WTC11 (cell line): Measurements from ENCODE around the gene PPP1R27. TPM values are rescaled to one million over a fixed set of nuclear protein-coding genes. Genes with fewer than 3 reads are reported as not detected.

Experiments
- CREB1 ChIP-seq: sonication (generic); formaldehyde crosslinking; IDR thresholded peaks from 2 replicates; pipeline ENCODE4 v1.8.0; 2023; ENCODE audit warnings: mild to moderate bottlenecking, missing genetic modification reagents
- CREM ChIP-seq: sonication (generic); formaldehyde crosslinking; IDR thresholded peaks from 2 replicates; pipeline ENCODE4 v1.8.1; 2022; ENCODE audit warnings: mild to moderate bottlenecking, missing genetic modification reagents, moderate library complexity
- EMX1 ChIP-seq: fragments of 250-450 bp; sonication (Bioruptor Pico); IDR thresholded peaks from 2 replicates; pipeline ENCODE4 v1.8.0; 2021; ENCODE audit warnings: mild to moderate bottlenecking
- FOXP1 ChIP-seq: sonication (generic); formaldehyde crosslinking; IDR thresholded peaks from 2 replicates; pipeline ENCODE4 v1.8.0; 2022; ENCODE audit warnings: missing genetic modification reagents, mild to moderate bottlenecking, moderate library complexity, borderline replicate concordance
- GABPB1 ChIP-seq: sonication (generic); formaldehyde crosslinking; IDR thresholded peaks from 2 replicates; pipeline ENCODE4 v1.8.1; 2023; ENCODE audit warnings: mild to moderate bottlenecking, missing genetic modification reagents
- GTF2I ChIP-seq: fragments of 250-450 bp; sonication (Bioruptor Pico); conservative IDR thresholded peaks from 2 replicates; pipeline ENCODE4 v1.4.0; 2021; ENCODE audit warnings: mild to moderate bottlenecking
- HMGA2 ChIP-seq: fragments of 250-450 bp; sonication (Bioruptor Pico); IDR thresholded peaks from 2 replicates; pipeline ENCODE4 v1.4.0; 2021; ENCODE audit warnings: mild to moderate bottlenecking, moderate library complexity
- IRF2 ChIP-seq: sonication (generic); formaldehyde crosslinking; IDR thresholded peaks from 2 replicates; pipeline ENCODE4 v1.8.0; 2022; ENCODE audit warnings: low read depth, missing genetic modification reagents, borderline replicate concordance
- KAT7 ChIP-seq: sonication (generic); formaldehyde crosslinking; IDR thresholded peaks from 2 replicates; pipeline ENCODE4 v1.8.1; 2023; ENCODE audit warnings: missing genetic modification reagents, mild to moderate bottlenecking, borderline replicate concordance
- MXD4 ChIP-seq: fragments of 250-450 bp; sonication (Bioruptor Pico); IDR thresholded peaks from 2 replicates; pipeline ENCODE4 v1.8.0; 2021; ENCODE audit warnings: mild to moderate bottlenecking, moderate library complexity, borderline replicate concordance
- NFE2L1 ChIP-seq: sonication (generic); formaldehyde crosslinking; IDR thresholded peaks from 2 replicates; pipeline ENCODE4 v1.8.1; 2023; ENCODE audit warnings: missing genetic modification reagents
- NFYB ChIP-seq: sonication (generic); formaldehyde crosslinking; conservative IDR thresholded peaks from 2 replicates; pipeline ENCODE4 v1.8.0; 2022; ENCODE audit warnings: low read depth, missing genetic modification reagents
- NR1H2 ChIP-seq: sonication (generic); formaldehyde crosslinking; IDR thresholded peaks from 2 replicates; pipeline ENCODE4 v1.9.0; 2021; ENCODE audit warnings: mild to moderate bottlenecking, moderate library complexity, missing genetic modification reagents
- OVOL2 ChIP-seq: fragments of 250-450 bp; sonication (Bioruptor Pico); IDR thresholded peaks from 2 replicates; pipeline ENCODE4 v1.9.0; 2021; ENCODE audit warnings: mild to moderate bottlenecking, borderline replicate concordance
- PRRX2 ChIP-seq: fragments of 250-450 bp; sonication (Bioruptor Pico); IDR thresholded peaks from 2 replicates; pipeline ENCODE4 v1.8.0; 2021; ENCODE audit warnings: mild to moderate bottlenecking
- RORB ChIP-seq: fragments of 250-450 bp; sonication (Bioruptor Pico); IDR thresholded peaks from 2 replicates; pipeline ENCODE4 v1.9.0; 2021; ENCODE audit warnings: mild to moderate bottlenecking
- SMAD4 ChIP-seq: sonication (generic); formaldehyde crosslinking; IDR thresholded peaks from 2 replicates; pipeline ENCODE4 v1.8.0; 2022; ENCODE audit warnings: mild to moderate bottlenecking, missing genetic modification reagents
- TCF7 ChIP-seq: sonication (generic); formaldehyde crosslinking; IDR thresholded peaks from 2 replicates; pipeline ENCODE4 v1.8.0; 2022; ENCODE audit warnings: mild to moderate bottlenecking, low read depth, missing genetic modification reagents, moderate library complexity
- ZNF121 ChIP-seq: sonication (generic); formaldehyde crosslinking; IDR thresholded peaks from 2 replicates; pipeline ENCODE4 v1.8.0; 2023; ENCODE audit warnings: missing genetic modification reagents
- ZNF138 ChIP-seq: sonication (generic); formaldehyde crosslinking; conservative IDR thresholded peaks from 2 replicates; pipeline ENCODE4 v1.8.1; 2022; ENCODE audit warnings: mild to moderate bottlenecking, moderate library complexity, missing genetic modification reagents
- ZNF219 ChIP-seq: sonication (generic); formaldehyde crosslinking; IDR thresholded peaks from 2 replicates; pipeline ENCODE4 v1.8.0; 2023; ENCODE audit warnings: missing genetic modification reagents, mild to moderate bottlenecking, borderline replicate concordance
- ZNF263 ChIP-seq: sonication (generic); formaldehyde crosslinking; IDR thresholded peaks from 2 replicates; pipeline ENCODE4 v1.8.1; 2022; ENCODE audit warnings: low read depth, mild to moderate bottlenecking, moderate library complexity, missing genetic modification reagents
- ZNF317 ChIP-seq: sonication (generic); formaldehyde crosslinking; IDR thresholded peaks from 2 replicates; pipeline ENCODE4 v1.8.1; 2023; ENCODE audit warnings: low read depth, mild to moderate bottlenecking, moderate library complexity, missing genetic modification reagents, borderline replicate concordance
- ZNF396 ChIP-seq: fragments of 250-450 bp; sonication (Bioruptor Pico); IDR thresholded peaks from 2 replicates; pipeline ENCODE4 v1.8.0; 2021; ENCODE audit warnings: mild to moderate bottlenecking, moderate library complexity, borderline replicate concordance
- total RNA-seq: library from RNA; stranded (reverse); gene quantifications from 3 replicates; pipeline ENCODE4 v1.2.3, GENCODE V29; 2021
- TF ChIP-seq, protein P1 (sequence below): sonication (generic); formaldehyde crosslinking; IDR thresholded peaks from 2 replicates; pipeline ENCODE4 v1.8.0; 2022; ENCODE audit warnings: mild to moderate bottlenecking, missing genetic modification reagents
- TF ChIP-seq, protein P2 (sequence below): fragments of 250-450 bp; sonication (Bioruptor Pico); IDR thresholded peaks from 2 replicates; pipeline ENCODE4 v1.9.0; 2021; ENCODE audit warnings: mild to moderate bottlenecking
- TF ChIP-seq, protein P3 (sequence below): sonication (generic); formaldehyde crosslinking; IDR thresholded peaks from 2 replicates; pipeline ENCODE4 v1.8.0; 2023; ENCODE audit warnings: missing genetic modification reagents
- TF ChIP-seq, protein P4 (sequence below): sonication (generic); formaldehyde crosslinking; IDR thresholded peaks from 2 replicates; pipeline ENCODE4 v1.8.0; 2022; ENCODE audit warnings: mild to moderate bottlenecking, missing genetic modification reagents
- TF ChIP-seq, protein P5 (sequence below): sonication (generic); formaldehyde crosslinking; IDR thresholded peaks from 2 replicates; pipeline ENCODE4 v1.8.1; 2022; ENCODE audit warnings: low read depth, missing genetic modification reagents, borderline replicate concordance
- TF ChIP-seq, protein P6 (sequence below): fragments of 200-600 bp; IDR thresholded peaks from 2 replicates; pipeline ENCODE4 v1.8.0; 2022; ENCODE audit warnings: antibody characterized with exemption

Gene PPP1R27
- total RNA-seq, 1 experiment from 2014 or later, result not detected

DNA sequence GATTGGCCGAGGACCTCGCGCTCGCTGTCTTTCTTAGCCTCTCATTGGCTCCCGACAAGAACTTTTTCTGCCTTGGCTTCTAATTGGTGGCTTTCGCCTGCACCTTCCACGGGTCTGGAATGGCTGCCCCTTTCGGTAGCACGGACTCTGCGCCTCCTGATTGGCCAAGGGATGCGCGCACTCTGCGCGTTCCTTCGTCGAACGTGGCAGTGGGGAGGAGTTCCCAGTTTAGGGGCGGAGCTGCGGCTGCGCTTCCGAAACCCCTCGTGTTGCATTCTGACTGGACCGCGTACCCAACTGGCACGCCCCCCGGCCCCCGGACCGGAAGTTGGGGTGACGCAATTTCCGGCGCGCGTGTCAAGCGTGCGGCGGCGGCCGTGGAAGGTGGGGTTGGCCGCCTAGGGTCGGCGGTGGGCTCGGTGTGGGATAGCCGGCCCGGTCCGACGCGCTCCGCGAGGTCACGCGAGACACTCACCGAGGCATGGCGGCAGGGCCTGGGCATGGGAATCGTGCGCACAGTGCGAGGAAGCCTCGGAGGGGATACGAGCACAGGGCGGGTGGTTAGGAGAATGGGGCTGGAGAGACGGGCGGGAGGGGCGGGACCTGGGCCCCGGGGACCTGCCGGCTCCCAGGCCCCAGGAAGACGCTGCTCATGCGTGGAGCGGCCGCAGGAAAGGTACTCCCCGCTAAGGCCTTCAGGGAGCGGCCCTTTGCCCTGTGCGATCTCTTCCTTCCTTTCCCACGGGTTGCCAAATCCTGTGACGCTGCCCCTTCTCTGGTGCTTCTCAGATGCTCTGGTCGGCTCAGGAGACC lies 26.1 kb upstream of the PPP1R27 start (continued):
- peak; percentile 99 for TF ChIP-seq NFYB (CRISPR knock-in tag)
- TF ChIP-seq, protein P1, sequence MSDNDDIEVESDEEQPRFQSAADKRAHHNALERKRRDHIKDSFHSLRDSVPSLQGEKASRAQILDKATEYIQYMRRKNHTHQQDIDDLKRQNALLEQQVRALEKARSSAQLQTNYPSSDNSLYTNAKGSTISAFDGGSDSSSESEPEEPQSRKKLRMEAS, result peak; percentile 93
- peak; percentile 92 for TF ChIP-seq CREM
- no peak for TF ChIP-seq ZNF121
- TF ChIP-seq, protein P2, sequence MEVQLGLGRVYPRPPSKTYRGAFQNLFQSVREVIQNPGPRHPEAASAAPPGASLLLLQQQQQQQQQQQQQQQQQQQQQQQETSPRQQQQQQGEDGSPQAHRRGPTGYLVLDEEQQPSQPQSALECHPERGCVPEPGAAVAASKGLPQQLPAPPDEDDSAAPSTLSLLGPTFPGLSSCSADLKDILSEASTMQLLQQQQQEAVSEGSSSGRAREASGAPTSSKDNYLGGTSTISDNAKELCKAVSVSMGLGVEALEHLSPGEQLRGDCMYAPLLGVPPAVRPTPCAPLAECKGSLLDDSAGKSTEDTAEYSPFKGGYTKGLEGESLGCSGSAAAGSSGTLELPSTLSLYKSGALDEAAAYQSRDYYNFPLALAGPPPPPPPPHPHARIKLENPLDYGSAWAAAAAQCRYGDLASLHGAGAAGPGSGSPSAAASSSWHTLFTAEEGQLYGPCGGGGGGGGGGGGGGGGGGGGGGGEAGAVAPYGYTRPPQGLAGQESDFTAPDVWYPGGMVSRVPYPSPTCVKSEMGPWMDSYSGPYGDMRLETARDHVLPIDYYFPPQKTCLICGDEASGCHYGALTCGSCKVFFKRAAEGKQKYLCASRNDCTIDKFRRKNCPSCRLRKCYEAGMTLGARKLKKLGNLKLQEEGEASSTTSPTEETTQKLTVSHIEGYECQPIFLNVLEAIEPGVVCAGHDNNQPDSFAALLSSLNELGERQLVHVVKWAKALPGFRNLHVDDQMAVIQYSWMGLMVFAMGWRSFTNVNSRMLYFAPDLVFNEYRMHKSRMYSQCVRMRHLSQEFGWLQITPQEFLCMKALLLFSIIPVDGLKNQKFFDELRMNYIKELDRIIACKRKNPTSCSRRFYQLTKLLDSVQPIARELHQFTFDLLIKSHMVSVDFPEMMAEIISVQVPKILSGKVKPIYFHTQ (CRISPR knock-in tag), result no peak
- TF ChIP-seq, protein P3, sequence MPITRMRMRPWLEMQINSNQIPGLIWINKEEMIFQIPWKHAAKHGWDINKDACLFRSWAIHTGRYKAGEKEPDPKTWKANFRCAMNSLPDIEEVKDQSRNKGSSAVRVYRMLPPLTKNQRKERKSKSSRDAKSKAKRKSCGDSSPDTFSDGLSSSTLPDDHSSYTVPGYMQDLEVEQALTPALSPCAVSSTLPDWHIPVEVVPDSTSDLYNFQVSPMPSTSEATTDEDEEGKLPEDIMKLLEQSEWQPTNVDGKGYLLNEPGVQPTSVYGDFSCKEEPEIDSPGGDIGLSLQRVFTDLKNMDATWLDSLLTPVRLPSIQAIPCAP, result no peak
- no peak for TF ChIP-seq RORB (CRISPR knock-in tag)
- no peak for TF ChIP-seq CREB1 (CRISPR knock-in tag)
- no peak for TF ChIP-seq ZNF317 (CRISPR knock-in tag)
- peak; percentile 97; the same call in 1 of the 2 replicates for TF ChIP-seq ZNF396 (CRISPR knock-in tag)
- no peak for TF ChIP-seq ZNF219 (CRISPR knock-in tag)
- peak; percentile 85 for TF ChIP-seq FOXP1 (CRISPR knock-in tag)
- TF ChIP-seq TCF7 (CRISPR knock-in tag), result peak; percentile 65; the same call in 1 of the 2 replicates
- TF ChIP-seq SMAD4, result no peak
- TF ChIP-seq GTF2I (CRISPR knock-in tag), result no peak
- peak; percentile 100 for TF ChIP-seq MXD4 (CRISPR knock-in tag)
- TF ChIP-seq ZNF138 (CRISPR knock-in tag), result no peak
- TF ChIP-seq KAT7 (CRISPR knock-in tag), result 0 out of 2 replicates have a peak, but pooled peaks have one; percentile 15
- peak; percentile 99 for TF ChIP-seq GABPB1 (CRISPR knock-in tag)
- TF ChIP-seq, protein P4, sequence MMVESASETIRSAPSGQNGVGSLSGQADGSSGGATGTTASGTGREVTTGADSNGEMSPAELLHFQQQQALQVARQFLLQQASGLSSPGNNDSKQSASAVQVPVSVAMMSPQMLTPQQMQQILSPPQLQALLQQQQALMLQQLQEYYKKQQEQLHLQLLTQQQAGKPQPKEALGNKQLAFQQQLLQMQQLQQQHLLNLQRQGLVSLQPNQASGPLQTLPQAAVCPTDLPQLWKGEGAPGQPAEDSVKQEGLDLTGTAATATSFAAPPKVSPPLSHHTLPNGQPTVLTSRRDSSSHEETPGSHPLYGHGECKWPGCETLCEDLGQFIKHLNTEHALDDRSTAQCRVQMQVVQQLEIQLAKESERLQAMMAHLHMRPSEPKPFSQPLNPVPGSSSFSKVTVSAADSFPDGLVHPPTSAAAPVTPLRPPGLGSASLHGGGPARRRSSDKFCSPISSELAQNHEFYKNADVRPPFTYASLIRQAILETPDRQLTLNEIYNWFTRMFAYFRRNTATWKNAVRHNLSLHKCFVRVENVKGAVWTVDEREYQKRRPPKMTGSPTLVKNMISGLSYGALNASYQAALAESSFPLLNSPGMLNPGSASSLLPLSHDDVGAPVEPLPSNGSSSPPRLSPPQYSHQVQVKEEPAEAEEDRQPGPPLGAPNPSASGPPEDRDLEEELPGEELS (CRISPR knock-in tag), result peak; percentile 28
- TF ChIP-seq ZNF263 (CRISPR knock-in tag), result 0 out of 2 replicates have a peak, but pooled peaks have one; percentile 84
- TF ChIP-seq OVOL2, result no peak
- peak; percentile 96 for TF ChIP-seq EMX1 (CRISPR knock-in tag)
- TF ChIP-seq NFE2L1, result 0 out of 2 replicates have a peak, but pooled peaks have one; percentile 50
- TF ChIP-seq NR1H2 (CRISPR knock-in tag), result no peak
- TF ChIP-seq, protein P5, sequence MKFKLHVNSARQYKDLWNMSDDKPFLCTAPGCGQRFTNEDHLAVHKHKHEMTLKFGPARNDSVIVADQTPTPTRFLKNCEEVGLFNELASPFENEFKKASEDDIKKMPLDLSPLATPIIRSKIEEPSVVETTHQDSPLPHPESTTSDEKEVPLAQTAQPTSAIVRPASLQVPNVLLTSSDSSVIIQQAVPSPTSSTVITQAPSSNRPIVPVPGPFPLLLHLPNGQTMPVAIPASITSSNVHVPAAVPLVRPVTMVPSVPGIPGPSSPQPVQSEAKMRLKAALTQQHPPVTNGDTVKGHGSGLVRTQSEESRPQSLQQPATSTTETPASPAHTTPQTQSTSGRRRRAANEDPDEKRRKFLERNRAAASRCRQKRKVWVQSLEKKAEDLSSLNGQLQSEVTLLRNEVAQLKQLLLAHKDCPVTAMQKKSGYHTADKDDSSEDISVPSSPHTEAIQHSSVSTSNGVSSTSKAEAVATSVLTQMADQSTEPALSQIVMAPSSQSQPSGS (CRISPR knock-in tag), result no peak
- peak; percentile 94 for TF ChIP-seq PRRX2 (CRISPR knock-in tag)
- TF ChIP-seq IRF2 (CRISPR knock-in tag), result no peak
- TF ChIP-seq, protein P6, sequence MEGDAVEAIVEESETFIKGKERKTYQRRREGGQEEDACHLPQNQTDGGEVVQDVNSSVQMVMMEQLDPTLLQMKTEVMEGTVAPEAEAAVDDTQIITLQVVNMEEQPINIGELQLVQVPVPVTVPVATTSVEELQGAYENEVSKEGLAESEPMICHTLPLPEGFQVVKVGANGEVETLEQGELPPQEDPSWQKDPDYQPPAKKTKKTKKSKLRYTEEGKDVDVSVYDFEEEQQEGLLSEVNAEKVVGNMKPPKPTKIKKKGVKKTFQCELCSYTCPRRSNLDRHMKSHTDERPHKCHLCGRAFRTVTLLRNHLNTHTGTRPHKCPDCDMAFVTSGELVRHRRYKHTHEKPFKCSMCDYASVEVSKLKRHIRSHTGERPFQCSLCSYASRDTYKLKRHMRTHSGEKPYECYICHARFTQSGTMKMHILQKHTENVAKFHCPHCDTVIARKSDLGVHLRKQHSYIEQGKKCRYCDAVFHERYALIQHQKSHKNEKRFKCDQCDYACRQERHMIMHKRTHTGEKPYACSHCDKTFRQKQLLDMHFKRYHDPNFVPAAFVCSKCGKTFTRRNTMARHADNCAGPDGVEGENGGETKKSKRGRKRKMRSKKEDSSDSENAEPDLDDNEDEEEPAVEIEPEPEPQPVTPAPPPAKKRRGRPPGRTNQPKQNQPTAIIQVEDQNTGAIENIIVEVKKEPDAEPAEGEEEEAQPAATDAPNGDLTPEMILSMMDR, result no peak
- TF ChIP-seq HMGA2, result peak; percentile 85
